Adrenal gland (tissue), 12 donors: ENCODE measurements around the gene NKX2-2. TPM values are rescaled to one million over a fixed set of nuclear protein-coding genes. Genes with fewer than 3 reads are reported as not detected.
A peak's percentile ranks its signal among the peaks of the same experiment; 100 is the strongest.

Source experiments
- DNase-seq, 7 donors: peaks; one replicate each; pipeline ENCODE4 v3.0.0-alpha.2; 2019 to 2020
- H3K27ac ChIP-seq, 5 donors: fragments of 200-600 bp; sonication (generic) in 4 of 5; 1 replicate in 3 of 5; 2 replicates in 2 of 5; pipeline versions ENCODE4 v1.5.1 to v1.8.0; 2016 to 2020; ENCODE audit warnings: mild to moderate bottlenecking in 1 of 5
- H3K27me3 ChIP-seq: fragments of 200-600 bp; 2 replicates; pipeline ENCODE4 v1.8.0; 2021
- H3K36me3 ChIP-seq, 2 donors: fragments of 200-600 bp; replicated peaks in 1 of 2; 1 replicate in 1 of 2; 2 replicates in 1 of 2; pipeline versions ENCODE4 v1.5.1 to v1.8.0; 2018 to 2022
- H3K4me1 ChIP-seq, 2 donors: fragments of 200-600 bp; replicated peaks in 1 of 2; 1 replicate in 1 of 2; 2 replicates in 1 of 2; pipeline versions ENCODE4 v1.5.1 to v1.8.0; 2018 to 2021
- H3K4me3 ChIP-seq, 4 donors: fragments of 200-600 bp; sonication (generic) in 3 of 4; one replicate each; pipeline ENCODE4 v1.5.1; 2016 to 2018
- H3K9me3 ChIP-seq, 3 donors: fragments of 200-600 bp; sonication (generic) in 1 of 3; replicated peaks in 1 of 3; 1 replicate in 2 of 3; 2 replicates in 1 of 3; pipeline versions ENCODE4 v1.5.1 to v1.8.0; 2016 to 2021
- POLR2A ChIP-seq, 2 donors: fragments of 450-650 bp; IDR thresholded peaks; one replicate each; pipeline ENCODE4 v1.6.1; 2017; ENCODE audit warnings: antibody characterized with exemption in 2 of 2, mild to moderate bottlenecking in 2 of 2, moderate library complexity in 1 of 2
- WGBS, 4 donors: extraction: QIAGEN DNeasy Blood & Tissue Kit in 2 of 4; methylation state at CpG; one replicate each; pipeline versions ENCODE4 v1.1.5 to v1.1.7; 2013 to 2017; 5-methylcytosine and 5-hydroxymethylcytosine counted together
- intact Hi-C, 2 donors: fragments of 100-400 bp; cut with DNase I; formaldehyde crosslinking; loops; one replicate each; pipeline versions ENCODE4 v1.14.1 to v1.15.0; 2022 to 2023
- polyA plus RNA-seq, 3 donors: library from polyadenylated mRNA; stranded (reverse); fragments of 200-250 nt in 2 of 3; fragments of 350-450 nt in 1 of 3; fragmentation: Illumina TruSeq in 1 of 3; extraction: RNeasy Lipid Tissue Mini Kit (QIAGEN cat#74804) in 1 of 3; gene quantifications; one replicate each; pipeline ENCODE4 v1.2.3, GENCODE V29; 2013 to 2014
- total RNA-seq, 9 donors: library from RNA; depleted of rRNA in 4 of 9; stranded (reverse); fragments of >200 nt in 4 of 9; fragments of 120-200 nt in 1 of 9; fragmentation: NEBNext Ultra II Directional in 1 of 9; extraction: Animal tissue kit (Norgen Biotek cat#: 25700) in 1 of 9; gene quantifications; one replicate each; pipeline versions ENCODE4 v1.1.0 to v1.2.4, GENCODE V29; 2013 to 2023
- TF ChIP-seq, protein P1 (sequence below), 6 experiments: fragments of 450-650 bp in 4 of 6; fragments of 200-600 bp in 2 of 6; sonication (generic) in 1 of 6; IDR thresholded peaks; 1 replicate in 5 of 6; 2 replicates in 1 of 6; pipeline versions ENCODE4 v1.5.1 to v1.8.0; 2016 to 2021; ENCODE audit warnings: antibody characterized with exemption in 6 of 6, mild to moderate bottlenecking in 2 of 6, moderate library complexity in 1 of 6
- donor health status: healthy with polysubstance abuse.
- donor health status: Bipolar disorder and iron deficiency.
- donor health status: DM: yes; HTN: yes; CAD: no.
- donor health status: DM: no; HTN: no; CAD: no.
- donor health status: DM: no; HTN: no; CAD: no.
- donor health status: DM: yes; HTN: yes; CAD: no.

Gene NKX2-2
- total and polyA plus RNA-seq, 12 donors, result not detected

DNA sequence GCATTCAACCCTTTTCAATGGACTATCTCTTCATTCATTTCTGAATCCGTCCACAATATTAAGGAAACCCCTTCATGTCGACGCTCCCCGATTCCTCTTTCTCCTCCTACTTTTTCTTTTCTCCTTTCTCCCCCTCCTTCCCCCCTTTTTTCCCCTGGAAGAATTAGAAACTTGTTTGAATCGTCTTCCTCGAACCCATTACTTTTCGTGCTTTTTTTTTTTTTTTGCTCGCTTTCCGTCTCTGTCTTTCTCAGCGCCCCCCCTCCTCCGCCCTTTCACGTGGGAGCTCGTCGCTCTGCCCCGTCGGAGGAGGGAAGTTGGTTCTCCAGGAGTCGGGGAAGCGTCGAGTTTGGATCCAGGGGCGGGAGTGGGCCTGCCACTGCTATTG lies 2.3 kb upstream of the NKX2-2 start:
- intact Hi-C loops, result no loop called here
- no peak overlapping the region for H3K4me3 ChIP-seq
- H3K4me1 ChIP-seq, result peaks cover 22 to 28% of the 10 kb centered on the region in 2 donors
- WGBS, 4 donors, result 4 to 7% (median 6%) methylated on average over 20 of the region's 20 CpGs
- DNase-seq, result no peak
- H3K9me3 ChIP-seq, result no peaks in the 10 kb centered on the region
- no peak for TF ChIP-seq POLR2A (IDR thresholded peaks at IDR 0.05)
- TF ChIP-seq, protein P1, sequence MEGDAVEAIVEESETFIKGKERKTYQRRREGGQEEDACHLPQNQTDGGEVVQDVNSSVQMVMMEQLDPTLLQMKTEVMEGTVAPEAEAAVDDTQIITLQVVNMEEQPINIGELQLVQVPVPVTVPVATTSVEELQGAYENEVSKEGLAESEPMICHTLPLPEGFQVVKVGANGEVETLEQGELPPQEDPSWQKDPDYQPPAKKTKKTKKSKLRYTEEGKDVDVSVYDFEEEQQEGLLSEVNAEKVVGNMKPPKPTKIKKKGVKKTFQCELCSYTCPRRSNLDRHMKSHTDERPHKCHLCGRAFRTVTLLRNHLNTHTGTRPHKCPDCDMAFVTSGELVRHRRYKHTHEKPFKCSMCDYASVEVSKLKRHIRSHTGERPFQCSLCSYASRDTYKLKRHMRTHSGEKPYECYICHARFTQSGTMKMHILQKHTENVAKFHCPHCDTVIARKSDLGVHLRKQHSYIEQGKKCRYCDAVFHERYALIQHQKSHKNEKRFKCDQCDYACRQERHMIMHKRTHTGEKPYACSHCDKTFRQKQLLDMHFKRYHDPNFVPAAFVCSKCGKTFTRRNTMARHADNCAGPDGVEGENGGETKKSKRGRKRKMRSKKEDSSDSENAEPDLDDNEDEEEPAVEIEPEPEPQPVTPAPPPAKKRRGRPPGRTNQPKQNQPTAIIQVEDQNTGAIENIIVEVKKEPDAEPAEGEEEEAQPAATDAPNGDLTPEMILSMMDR (IDR thresholded peaks at IDR 0.05), result no peak
- no peaks in the 10 kb centered on the region for H3K36me3 ChIP-seq
- peaks cover 89% of the 10 kb centered on the region for H3K27me3 ChIP-seq
- H3K27ac ChIP-seq, result no peak overlapping the region

DNA sequence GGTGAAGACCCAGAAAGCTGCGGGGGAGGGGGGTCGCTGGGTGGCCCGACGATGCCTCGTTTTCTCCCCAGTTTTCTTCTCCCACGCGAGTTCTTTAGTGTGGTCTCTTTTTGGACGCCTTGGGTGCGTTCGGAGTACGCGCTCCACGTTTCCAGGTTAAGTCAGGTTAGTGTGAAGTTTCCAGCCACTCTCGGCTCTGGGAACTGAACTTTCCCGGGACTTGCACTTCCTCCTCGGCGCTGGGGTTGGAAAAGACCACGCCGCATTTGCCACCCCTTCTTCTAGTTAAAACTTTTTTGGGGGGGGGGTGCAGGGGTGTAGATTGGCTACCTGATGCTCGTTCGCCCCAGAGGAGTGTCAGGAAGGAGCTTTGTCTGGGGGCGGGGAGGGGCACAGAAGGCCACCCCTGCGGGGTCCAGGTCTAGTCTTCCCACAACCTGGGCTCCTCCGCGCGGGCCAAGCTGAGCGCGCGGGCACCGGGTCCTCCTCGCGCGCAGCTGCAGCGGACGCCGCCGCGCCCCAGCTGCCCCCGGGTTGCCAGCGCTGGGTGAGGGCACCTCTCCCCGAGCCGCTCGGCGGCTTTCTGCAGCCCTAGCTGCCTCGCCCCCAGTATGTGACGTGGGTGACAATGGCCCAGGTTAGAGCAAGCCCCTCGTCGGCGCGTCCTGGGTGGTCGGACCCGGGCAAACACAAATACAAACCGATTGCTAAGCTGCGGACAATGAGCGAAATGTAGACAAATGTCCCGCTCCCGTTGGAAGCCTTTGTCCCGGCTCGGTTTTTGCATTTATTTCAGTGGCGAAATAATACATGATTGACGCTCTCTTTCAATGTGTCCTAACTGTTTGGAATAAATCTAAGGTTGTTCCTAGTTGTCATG lies 1.7 kb upstream of the NKX2-2 start:
- 2 to 7% (median 4%) methylated on average over 21 to 61 of the region's 61 CpGs for WGBS, 4 donors
- no peaks in the 10 kb centered on the region for H3K9me3 ChIP-seq
- H3K4me1 ChIP-seq, result peaks cover 22 to 31% of the 10 kb centered on the region in 2 donors
- TF ChIP-seq POLR2A (IDR thresholded peaks at IDR 0.05), result no peak
- TF ChIP-seq, protein P1 (IDR thresholded peaks at IDR 0.05), result no peak
- no peak overlapping the region for H3K4me3 ChIP-seq
- intact Hi-C loops, result no loop called here
- H3K27me3 ChIP-seq, result peaks cover 89% of the 10 kb centered on the region
- H3K36me3 ChIP-seq, result no peaks in the 10 kb centered on the region
- DNase-seq, result no peak
- no peak overlapping the region for H3K27ac ChIP-seq

DNA sequence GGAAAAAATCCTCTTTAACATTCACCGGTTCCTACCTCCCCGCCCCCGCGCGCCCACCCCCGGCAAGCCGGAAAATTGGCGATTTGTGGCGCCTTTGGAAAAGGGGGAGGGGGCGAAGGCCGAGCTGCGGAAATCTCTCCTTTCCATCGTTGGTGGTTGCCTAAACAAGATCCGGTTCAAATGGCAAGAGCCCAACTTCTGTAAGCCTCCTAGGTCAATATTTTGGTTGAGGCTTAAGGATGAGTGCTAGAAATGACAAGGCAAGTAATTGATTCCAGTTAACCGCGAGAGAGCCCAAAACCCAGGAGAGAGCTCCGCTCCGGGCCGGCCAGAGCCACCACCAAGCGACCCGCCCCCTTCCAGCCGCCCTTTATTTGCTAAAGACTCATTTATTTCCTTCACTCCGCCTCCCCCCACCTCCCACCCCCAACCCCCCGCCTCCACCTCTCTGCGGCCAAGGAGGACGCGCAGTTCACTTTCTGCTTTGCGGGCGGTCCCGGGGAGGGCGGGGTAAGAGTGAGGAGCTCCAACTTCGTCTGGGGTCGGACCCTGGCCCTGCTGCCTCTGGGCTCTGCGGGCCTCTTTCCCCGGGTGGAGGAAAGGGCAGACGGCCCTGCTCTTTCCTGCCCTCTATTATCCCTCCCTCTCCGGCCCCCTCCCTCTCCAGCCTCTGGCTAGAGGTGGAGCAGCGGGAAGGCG lies 838 bp upstream of the NKX2-2 start:
- 2 to 5% (median 3%) methylated on average over 22 to 39 of the region's 39 CpGs for WGBS, 4 donors
- peaks cover 22 to 33% of the 10 kb centered on the region in 2 donors for H3K4me1 ChIP-seq
- peak overlapping the region in 1 of 4 donors; percentile 42 for H3K4me3 ChIP-seq
- H3K27me3 ChIP-seq, result peaks cover 87% of the 10 kb centered on the region
- H3K27ac ChIP-seq, result no peak overlapping the region
- no peaks in the 10 kb centered on the region for H3K36me3 ChIP-seq
- no peak for TF ChIP-seq POLR2A (IDR thresholded peaks at IDR 0.05)
- TF ChIP-seq, protein P1 (IDR thresholded peaks at IDR 0.05), result no peak
- no peak for DNase-seq
- H3K9me3 ChIP-seq, result no peaks in the 10 kb centered on the region
- intact Hi-C loops, result no loop called here

DNA sequence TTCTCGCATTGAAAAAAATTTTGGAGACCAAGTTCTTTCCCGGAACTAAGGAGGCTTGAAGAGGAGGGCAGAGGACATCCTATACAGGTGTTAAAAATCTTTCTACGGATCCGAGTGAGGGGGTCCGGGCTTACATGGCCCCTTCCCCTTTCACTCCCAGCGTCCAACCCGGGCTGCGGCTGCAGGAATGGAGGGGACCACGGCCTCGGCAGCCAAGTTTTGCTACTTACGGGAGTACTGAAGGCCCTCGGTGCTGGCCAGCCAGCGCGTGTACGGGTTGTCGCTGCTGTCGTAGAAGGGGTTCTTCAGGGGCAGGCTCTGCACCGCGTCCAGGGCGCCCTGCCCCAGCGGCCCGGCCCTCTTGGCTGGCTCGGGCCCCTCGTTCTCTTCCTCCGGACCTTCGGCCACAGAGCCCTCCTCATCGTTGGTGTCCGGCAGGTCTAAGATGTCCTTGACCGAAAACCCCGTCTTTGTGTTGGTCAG lies 642 bp downstream of the NKX2-2 start:
- Histone ChIP-seq H3K4me3 (peak overlapping the region in 1 of 4 donors; percentile 42), H3K9me3 (no peaks in the 10 kb centered on the region), H3K27me3 (peaks cover 94% of the 10 kb centered on the region), H3K27ac (no peak overlapping the region), H3K4me1 (peaks cover 22 to 33% of the 10 kb centered on the region in 2 donors), H3K36me3 (no peaks in the 10 kb centered on the region)
- TF ChIP-seq, protein P1 (IDR thresholded peaks at IDR 0.05), result no peak
- no peak for TF ChIP-seq POLR2A (IDR thresholded peaks at IDR 0.05)
- WGBS, 4 donors, result 2 to 7% (median 5%) methylated on average over 17 to 30 of the region's 30 CpGs
- intact Hi-C loops, result no loop called here
- no peak for DNase-seq
